ENCODE measurements around the gene GNAI3. TPM values are rescaled to one million over a fixed set of nuclear protein-coding genes. Genes with fewer than 3 reads are reported as not detected.

GNAI3 gene
- total RNA-seq, 4 donors from 2014 or later: 8.2 to 15.1 (median 11.6) TPM

GRCh38 chr1:109578947-109579443, 30.6 kb downstream of the GNAI3 start:
- Histone ChIP-seq H3K4me1 (peaks cover 0 to 13% (median 0%) of the 10 kb centered on the region in 3 donors), H3K27me3 (no peaks in the 10 kb centered on the region), H3K9me3 (no peaks in the 10 kb centered on the region), H3K36me3 (peaks cover 0 to 99% (median 12%) of the 10 kb centered on the region in 3 donors), H3K4me3 (no peak overlapping the region), H3K27ac (peak overlapping the region in 1 of 4 donors; percentile 16)
- intact Hi-C loops (cut with DNase I): no loop called here
- DNase-seq: no peak
- WGBS, 2 donors: 79 to 92% methylated on average over 3 of the region's 3 CpGs
- TF ChIP-seq CTCF (IDR thresholded peaks at IDR 0.05): no peak
- TF ChIP-seq POLR2A (IDR thresholded peaks at IDR 0.05): no peak

- H3K4me1 ChIP-seq: peaks cover 0 to 13% (median 0%) of the 10 kb centered on the region in 3 donors
- 62 to 75% methylated on average over 1 of the region's 1 CpG for WGBS, 2 donors
- no peak for TF ChIP-seq CTCF (IDR thresholded peaks at IDR 0.05)
- no peak for TF ChIP-seq POLR2A (IDR thresholded peaks at IDR 0.05)
- peaks cover 0 to 99% (median 12%) of the 10 kb centered on the region in 3 donors for H3K36me3 ChIP-seq
- intact Hi-C loops (cut with DNase I): no loop called here
- no peak overlapping the region for H3K27ac ChIP-seq
- no peak for DNase-seq
- no peak overlapping the region for H3K4me3 ChIP-seq
- H3K9me3 ChIP-seq: no peaks in the 10 kb centered on the region
- H3K27me3 ChIP-seq: no peaks in the 10 kb centered on the region
Measured at GRCh38 chr1:109579491-109579890, 31.1 kb downstream of the GNAI3 start.

- H3K27me3 ChIP-seq: no peaks in the 10 kb centered on the region
- no peak for DNase-seq
- no peak overlapping the region for H3K27ac ChIP-seq
- no peak for TF ChIP-seq POLR2A (IDR thresholded peaks at IDR 0.05)
- TF ChIP-seq CTCF (IDR thresholded peaks at IDR 0.05): no peak
- peaks cover 3 to 100% (median 12%) of the 10 kb centered on the region in 3 donors for H3K36me3 ChIP-seq
- no peak overlapping the region for H3K4me3 ChIP-seq
- peaks cover 0 to 13% (median 0%) of the 10 kb centered on the region in 3 donors for H3K4me1 ChIP-seq
- WGBS, 2 donors: 90 to 93% methylated on average over 2 of the region's 2 CpGs
- intact Hi-C loops (cut with DNase I): no loop called here
- no peaks in the 10 kb centered on the region for H3K9me3 ChIP-seq
Measured at GRCh38 chr1:109582021-109582420, 33.6 kb downstream of the GNAI3 start.

- no peaks in the 10 kb centered on the region for H3K4me1 ChIP-seq
- 61 to 88% methylated on average over 1 of the region's 1 CpG for WGBS, 2 donors
- DNase-seq: no peak
- intact Hi-C loops (cut with DNase I): no loop called here
- H3K27ac ChIP-seq: no peak overlapping the region
- H3K4me3 ChIP-seq: no peak overlapping the region
- TF ChIP-seq POLR2A (IDR thresholded peaks at IDR 0.05) (no peak), CTCF (IDR thresholded peaks at IDR 0.05) (no peak)
- no peaks in the 10 kb centered on the region for H3K27me3 ChIP-seq
- H3K9me3 ChIP-seq: no peaks in the 10 kb centered on the region
- H3K36me3 ChIP-seq: peaks cover 6 to 100% (median 14%) of the 10 kb centered on the region in 3 donors
Measured at GRCh38 chr1:109584766-109585165, 36.4 kb downstream of the GNAI3 start.

GRCh38 chr1:109586055-109586454, 37.6 kb downstream of the GNAI3 start:
- 78 to 93% methylated on average over 3 of the region's 3 CpGs for WGBS, 2 donors
- intact Hi-C loops (cut with DNase I): no loop called here
- H3K4me1 ChIP-seq: no peaks in the 10 kb centered on the region
- H3K4me3 ChIP-seq: no peak overlapping the region
- no peaks in the 10 kb centered on the region for H3K9me3 ChIP-seq
- peaks cover 6 to 100% (median 19%) of the 10 kb centered on the region in 3 donors for H3K36me3 ChIP-seq
- no peak overlapping the region for H3K27ac ChIP-seq
- no peaks in the 10 kb centered on the region for H3K27me3 ChIP-seq
- TF ChIP-seq POLR2A (IDR thresholded peaks at IDR 0.05): no peak
- no peak for TF ChIP-seq CTCF (IDR thresholded peaks at IDR 0.05)
- no peak for DNase-seq
